Measurements from ENCODE around the gene GRID1. TPM values are rescaled to one million over a fixed set of nuclear protein-coding genes. Genes with fewer than 3 reads are reported as not detected.

The GRID1 gene
- total and polyA plus RNA-seq, 10 of the 15 experiments (the other 5 are each of a cell fraction or from before 2014, with no cell fraction given), result 0.04 to 0.62 (median 0.08) TPM; not detected in 5

DNA sequence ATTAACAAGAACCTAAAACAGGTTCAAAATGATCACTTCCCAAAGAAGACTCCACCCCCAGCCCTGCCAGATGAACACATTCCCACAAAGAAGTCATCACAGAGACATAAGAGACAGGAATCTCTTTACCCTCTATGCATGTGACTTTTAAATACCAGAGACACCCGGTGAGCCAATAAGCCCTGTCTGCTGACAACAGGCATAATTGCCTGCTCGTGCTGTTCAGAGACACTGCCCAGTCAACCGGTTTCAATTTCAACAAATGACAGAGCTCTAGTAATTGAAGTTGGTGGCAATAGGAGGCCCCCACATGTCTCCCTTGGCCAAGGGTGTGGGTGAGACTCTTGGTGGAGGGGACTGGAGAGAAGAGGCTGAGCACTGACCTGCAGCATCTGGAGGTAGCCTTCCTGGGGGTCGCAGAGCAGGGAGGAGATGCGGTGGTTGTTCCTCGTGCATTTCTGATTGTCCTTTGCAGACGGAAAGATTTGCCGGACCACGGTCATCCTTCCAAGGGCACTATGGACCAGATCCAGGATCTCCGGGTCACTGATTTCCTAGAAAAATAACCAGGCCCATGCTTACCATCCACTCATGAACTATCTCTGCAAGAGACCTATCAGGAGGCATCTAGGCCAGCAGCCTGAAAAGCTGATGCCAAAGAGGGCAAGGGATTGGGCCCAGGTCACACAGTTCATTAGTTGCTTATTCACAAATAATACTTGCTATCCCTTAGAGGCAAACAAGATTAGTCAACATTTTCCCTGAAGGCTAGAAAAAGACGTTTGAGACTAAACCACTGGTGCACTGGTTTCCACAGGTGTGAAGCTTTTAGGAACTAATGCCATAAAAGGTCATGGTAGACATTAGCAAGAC is 497.7 kb downstream of the GRID1 start:
- no peaks in the 10 kb centered on the region for H3K79me2 ChIP-seq (ENCODE audit: control insufficient read depth, insufficient read depth, low read length)
- no peaks in the 10 kb centered on the region for H3K4me1 ChIP-seq (ENCODE audit: control insufficient read depth, insufficient read depth, low read length)
- ChIA-PET CTCF (interaction anchor here (1.5 kb wide), 1 partner anchor 8 kb away, joined by 3 read pairs; no protein-coding TSS in a partner anchor), RAD21 (ENCODE audit: unreplicated experiment) (no interaction called here), POLR2A (no interaction called here), SMC1A (ENCODE audit: uncharacterized antibody, unreplicated experiment) (no interaction called here)
- WGBS (ENCODE audit: insufficient coverage, insufficient replicate concordance, low lambda C conversion rate, missing lambda C conversion rate), result 54% methylated on average over 11 of the region's 11 CpGs
- in situ Hi-C loops (cut with MboI) (no loop called here), intact Hi-C loops (cut with micrococcal nuclease; ENCODE audit: unreplicated experiment) (no loop called here)
- H3K9me3 ChIP-seq (replicated peaks; ENCODE audit: control insufficient read depth, insufficient read depth, low read length), result no peaks in the 10 kb centered on the region
- no peak overlapping the region for H2AFZ ChIP-seq (ENCODE audit: control insufficient read depth, low read depth, low read length)
- no peaks in the 10 kb centered on the region for H3K36me3 ChIP-seq (ENCODE audit: control insufficient read depth in 2 of 2, insufficient read depth in 2 of 2, low read length in 1 of 2)
- H3K27ac ChIP-seq (ENCODE audit: control insufficient read depth, insufficient read depth), result no peak overlapping the region
- TF ChIP-seq SMARCA5 (IDR thresholded peaks at IDR 0.05) (no peak), STAT3 (IDR thresholded peaks at IDR 0.05; ENCODE audit: low read depth, low read length) (no peak), ZSCAN29 (IDR thresholded peaks at IDR 0.05) (no peak), MLLT1 (IDR thresholded peaks at IDR 0.05) (no peak), REST (IDR thresholded peaks at IDR 0.05; ENCODE audit: low read depth, low read length) (no peak), ESRRA (IDR thresholded peaks at IDR 0.05; ENCODE audit: low read length) (no peak)
- TF ChIP-seq, protein P1, sequence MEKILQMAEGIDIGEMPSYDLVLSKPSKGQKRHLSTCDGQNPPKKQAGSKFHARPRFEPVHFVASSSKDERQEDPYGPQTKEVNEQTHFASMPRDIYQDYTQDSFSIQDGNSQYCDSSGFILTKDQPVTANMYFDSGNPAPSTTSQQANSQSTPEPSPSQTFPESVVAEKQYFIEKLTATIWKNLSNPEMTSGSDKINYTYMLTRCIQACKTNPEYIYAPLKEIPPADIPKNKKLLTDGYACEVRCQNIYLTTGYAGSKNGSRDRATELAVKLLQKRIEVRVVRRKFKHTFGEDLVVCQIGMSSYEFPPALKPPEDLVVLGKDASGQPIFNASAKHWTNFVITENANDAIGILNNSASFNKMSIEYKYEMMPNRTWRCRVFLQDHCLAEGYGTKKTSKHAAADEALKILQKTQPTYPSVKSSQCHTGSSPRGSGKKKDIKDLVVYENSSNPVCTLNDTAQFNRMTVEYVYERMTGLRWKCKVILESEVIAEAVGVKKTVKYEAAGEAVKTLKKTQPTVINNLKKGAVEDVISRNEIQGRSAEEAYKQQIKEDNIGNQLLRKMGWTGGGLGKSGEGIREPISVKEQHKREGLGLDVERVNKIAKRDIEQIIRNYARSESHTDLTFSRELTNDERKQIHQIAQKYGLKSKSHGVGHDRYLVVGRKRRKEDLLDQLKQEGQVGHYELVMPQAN (conservative IDR thresholded peaks at IDR 0.05), result no peak
- H3K27me3 ChIP-seq (replicated peaks in 1 of 2; ENCODE audit: control insufficient read depth in 2 of 2, insufficient read depth in 2 of 2, low read length in 1 of 2), result no peaks in the 10 kb centered on the region; a peak in 1 of 4 replicates
- FAIRE-seq (no peak), ATAC-seq (no peak), DNase-seq (ENCODE audit: low read depth, low spot score) (no peak)
- H3K4me2 ChIP-seq (ENCODE audit: control insufficient read depth, insufficient read depth), result no peak overlapping the region
- H3K4me3 ChIP-seq, result no peak overlapping the region
- H3K9ac ChIP-seq (ENCODE audit: control insufficient read depth, insufficient read depth, low read length), result no peak overlapping the region
- BruUV-seq (replicated peaks), result no TSS peak
- no peaks in the 10 kb centered on the region for H4K20me1 ChIP-seq (ENCODE audit: control insufficient read depth, insufficient read depth)
